Activated CD8-positive, alpha-beta T cell treated with anti-CD3 and anti-CD28 coated beads, Interleukin-2, amount 10 ng/mL, durations not matched to agents 7 days and 5 days (primary cell): Measurements from ENCODE around the gene JUND. TPM values are rescaled to one million over a fixed set of nuclear protein-coding genes. Genes with fewer than 3 reads are reported as not detected.
A peak's percentile ranks its signal among the peaks of the same experiment; 100 is the strongest.

Experiments
- ATAC-seq: fragments of 150-1000 bp; cut with Tn5 transposase; one replicate; pipeline ENCODE4 v1.10.0; 2021; ENCODE audit warnings: moderate library complexity
- CTCF ChIA-PET: fragments of 350-600 bp; sonication (Branson Sonifier 250); formaldehyde crosslinking; loops from one replicate; lab custom pipeline; 2021; ENCODE audit warnings: antibody characterized with exemption; lab: Charles Lee
- POLR2A ChIA-PET: fragments of 350-600 bp; sonication (Branson Sonifier 250); formaldehyde crosslinking; loops from one replicate; lab custom pipeline; 2021; ENCODE audit warnings: antibody characterized with exemption; lab: Charles Lee
- DNase-seq: peaks from one replicate; pipeline ENCODE4 v3.0.0-alpha.2; 2020
- H3K27ac Mint-ChIP-seq: one replicate; pipeline ENCODE4 v1.8.0; 2021; ENCODE audit warnings: mild to moderate bottlenecking, mixed read lengths
- H3K27me3 Mint-ChIP-seq: one replicate; pipeline ENCODE4 v1.8.0; 2021; ENCODE audit warnings: low read depth, mixed read lengths
- H3K36me3 Mint-ChIP-seq: one replicate; pipeline ENCODE4 v1.8.0; 2021; ENCODE audit warnings: low read depth, mixed read lengths
- H3K4me1 Mint-ChIP-seq: one replicate; pipeline ENCODE4 v1.8.0; 2021; ENCODE audit warnings: low read depth, mixed read lengths
- H3K4me3 Mint-ChIP-seq: one replicate; pipeline ENCODE4 v1.8.0; 2021; ENCODE audit warnings: mild to moderate bottlenecking, mixed read lengths
- H3K9me3 Mint-ChIP-seq: one replicate; pipeline ENCODE4 v1.8.0; 2022; ENCODE audit warnings: mixed read lengths; ENCODE audit not compliant: insufficient read depth
- total RNA-seq, 2 experiments: library from RNA; stranded (reverse); gene quantifications; one replicate each; pipeline ENCODE4 v1.2.3, GENCODE V29; 2021

Gene JUND
- total RNA-seq, 2 experiments from 2014 or later = 462 to 469 TPM

DNA sequence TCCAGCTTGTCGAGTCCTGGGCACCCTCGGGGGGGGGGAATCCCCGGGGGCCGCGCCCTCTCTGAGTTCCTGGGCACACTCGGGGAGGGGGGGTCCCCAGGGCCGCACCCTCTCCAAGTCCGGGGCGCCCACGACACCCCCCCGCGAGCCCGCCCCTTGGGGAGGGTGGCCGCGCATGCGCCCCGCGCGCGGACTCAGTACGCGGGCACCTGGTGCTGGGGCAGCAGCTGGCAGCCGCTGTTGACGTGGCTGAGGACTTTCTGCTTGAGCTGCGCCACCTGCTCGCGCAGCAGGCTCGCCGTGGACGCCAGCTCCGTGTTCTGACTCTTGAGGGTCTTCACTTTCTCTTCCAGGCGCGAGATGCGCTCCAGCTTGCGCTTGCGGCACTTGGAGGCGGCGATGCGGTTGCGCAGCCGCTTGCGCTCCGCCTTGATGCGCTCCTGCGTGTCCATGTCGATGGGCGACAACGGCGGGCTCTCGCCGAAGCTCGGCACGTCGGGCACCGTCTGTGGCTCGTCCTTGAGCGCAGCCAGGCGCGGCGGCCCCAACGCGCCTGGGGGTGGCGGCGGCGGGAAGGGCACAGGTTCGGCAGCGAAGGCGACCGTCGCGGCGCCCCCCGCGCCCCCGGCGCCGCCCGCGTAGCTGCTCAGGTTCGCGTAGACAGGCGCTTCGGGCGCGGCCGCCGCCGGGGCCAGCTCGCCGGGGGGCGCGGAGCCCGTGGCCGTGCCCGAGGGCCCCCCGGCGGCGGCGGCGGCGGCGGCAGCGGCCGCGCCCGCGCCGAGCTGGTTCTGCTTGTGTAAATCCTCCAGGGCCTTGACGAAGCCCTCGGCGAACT is 958 bp downstream of the JUND start:
- Mint-ChIP-seq H3K27ac (peak overlapping the region; percentile 96), H3K9me3 (no peaks in the 10 kb centered on the region), H3K4me3 (peak overlapping the region; percentile 96), H3K36me3 (peaks cover 46% of the 10 kb centered on the region), H3K27me3 (no peaks in the 10 kb centered on the region), H3K4me1 (peaks cover 57% of the 10 kb centered on the region)
- ATAC-seq (peak; percentile 2), DNase-seq (peak; percentile 77)
- ChIA-PET CTCF (interaction anchor here (0.7 to 8.9 kb wide), 22 partner anchors 10 to 133 kb away, joined by 3 to 464 read pairs (median 22); partner anchors contain the start of genes LSM4 and MPV17L2), POLR2A (interaction anchor here (0.8 to 8.6 kb wide), 28 partner anchors 11 to 639 kb away, joined by 3 to 647 read pairs (median 6); partner anchors contain the start of genes COPE, DDX49, IL12RB1 and LSM4)

DNA sequence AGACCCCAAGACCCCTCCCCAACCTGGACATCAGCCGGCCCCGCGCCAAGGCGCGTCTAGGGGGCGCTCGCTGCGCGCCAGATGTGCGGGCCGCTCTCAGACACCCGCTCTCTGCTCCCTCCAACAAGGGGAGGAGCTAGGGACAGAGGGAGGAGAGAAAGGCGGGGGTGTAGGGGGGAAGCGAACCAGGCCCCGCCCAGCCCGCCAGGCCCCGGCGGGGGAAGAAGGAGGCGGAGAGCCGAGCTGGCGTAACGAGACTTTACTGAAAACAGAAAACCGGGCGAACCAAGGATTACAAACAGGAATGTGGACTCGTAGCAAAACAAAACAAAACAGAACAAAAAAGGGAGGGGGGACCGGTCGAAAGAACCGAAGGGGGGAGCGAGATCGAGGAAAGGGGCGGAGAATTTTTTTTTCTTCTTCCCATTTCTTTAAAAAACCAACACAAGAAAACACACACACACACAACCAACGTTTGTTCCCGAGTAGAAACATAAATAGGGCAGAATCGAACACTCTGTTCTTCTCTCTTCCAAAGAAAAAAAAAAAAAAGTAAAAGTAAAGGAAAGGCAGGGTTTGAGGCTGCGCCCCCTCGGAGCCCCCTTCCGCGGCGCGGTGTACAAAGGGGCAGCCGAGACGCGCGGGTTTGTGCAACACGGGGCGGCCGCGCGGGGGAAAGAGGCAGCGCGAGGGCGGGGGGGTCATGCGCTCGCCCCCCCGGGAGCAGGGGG is 1.7 kb downstream of the JUND start:
- Mint-ChIP-seq H3K4me1 (peaks cover 57% of the 10 kb centered on the region), H3K36me3 (peaks cover 46% of the 10 kb centered on the region), H3K9me3 (no peaks in the 10 kb centered on the region), H3K27ac (peak overlapping the region; percentile 98), H3K4me3 (peak overlapping the region; percentile 96), H3K27me3 (no peaks in the 10 kb centered on the region)
- ChIA-PET POLR2A (interaction anchor here (0.7 to 8.6 kb wide), 18 partner anchors 8 to 279 kb away, joined by 3 to 647 read pairs (median 4); partner anchors contain the start of genes LSM4, MAST3, MPV17L2 and RAB3A), CTCF (interaction anchor here (0.6 to 8.9 kb wide), 40 partner anchors 11 to 182 kb away, joined by 3 to 464 read pairs (median 6); partner anchors contain the start of genes LSM4, MPV17L2, RAB3A and SSBP4)
- peak; percentile 96 for DNase-seq
- ATAC-seq = peak; percentile 13

DNA sequence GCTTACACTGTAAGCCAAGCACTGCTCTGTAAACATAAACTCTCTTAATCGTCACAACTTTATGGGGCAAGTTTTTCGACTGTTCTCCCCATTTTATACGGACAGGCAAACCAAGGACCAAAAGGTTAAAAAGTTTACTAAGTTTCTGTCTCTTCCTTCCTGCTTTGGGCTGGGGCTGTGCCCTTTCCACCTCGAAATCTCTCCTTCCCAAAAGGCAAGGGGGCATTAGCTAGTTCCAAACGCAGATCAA is 2.2 kb downstream of the JUND start:
- no peaks in the 10 kb centered on the region for H3K27me3 Mint-ChIP-seq
- peak overlapping the region; percentile 98 for H3K27ac Mint-ChIP-seq
- no peak for DNase-seq
- no peak for ATAC-seq
- no peaks in the 10 kb centered on the region for H3K9me3 Mint-ChIP-seq
- H3K4me1 Mint-ChIP-seq = peaks cover 59% of the 10 kb centered on the region
- ChIA-PET POLR2A (interaction anchor here (0.7 to 8.6 kb wide), 12 partner anchors 9 to 279 kb away, joined by 3 to 647 read pairs (median 28); partner anchors contain the start of genes LSM4, RAB3A and SSBP4), CTCF (interaction anchor here (0.7 to 8.9 kb wide), 39 partner anchors 10 to 182 kb away, joined by 3 to 464 read pairs (median 6); partner anchors contain the start of genes LSM4, MPV17L2, RAB3A and SSBP4)
- peaks cover 51% of the 10 kb centered on the region for H3K36me3 Mint-ChIP-seq
- peak overlapping the region; percentile 96 for H3K4me3 Mint-ChIP-seq

DNA sequence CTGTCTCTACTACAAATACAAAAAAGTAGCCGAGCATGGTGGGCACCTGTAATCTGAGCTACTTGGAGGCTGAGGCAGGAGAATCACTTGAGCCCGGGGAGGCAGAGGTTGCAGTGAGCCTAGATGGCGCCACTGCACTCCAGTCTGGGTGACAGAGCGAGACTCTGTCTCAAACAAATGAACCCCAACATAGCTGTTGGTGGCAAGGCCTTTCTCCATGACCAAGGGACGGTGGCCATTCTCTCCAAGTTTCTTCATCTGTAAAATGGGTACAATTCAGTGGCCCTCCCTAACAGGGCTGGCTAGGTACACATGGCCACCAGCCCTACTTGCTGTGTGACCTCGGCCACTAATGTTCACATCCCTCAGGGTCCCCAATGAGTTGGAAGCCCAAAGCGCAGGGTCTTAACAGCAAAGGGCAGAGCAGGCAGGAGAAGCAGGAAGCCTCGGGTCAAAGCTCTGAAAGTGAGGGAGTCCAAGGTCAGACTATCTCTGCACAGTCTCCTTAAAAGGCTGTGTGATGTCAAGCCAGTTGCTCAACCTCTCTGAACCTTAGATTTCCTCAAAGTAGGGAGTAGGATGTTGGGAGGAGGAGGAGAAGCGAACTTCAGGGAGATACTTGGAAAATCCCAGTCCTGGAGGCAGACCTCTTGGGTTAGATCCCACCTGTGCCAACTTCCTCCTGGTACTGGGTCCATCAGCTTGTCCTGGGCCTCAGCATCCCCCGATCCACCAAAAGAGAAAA is 2.7 kb downstream of the JUND start:
- H3K4me3 Mint-ChIP-seq = peak overlapping the region; percentile 96
- DNase-seq (peak; percentile 70), ATAC-seq (no peak)
- ChIA-PET POLR2A (interaction anchor here (0.8 to 8.6 kb wide), 13 partner anchors 9 to 278 kb away, joined by 3 to 647 read pairs (median 5); partner anchors contain the start of genes LSM4, RAB3A and SSBP4), CTCF (interaction anchor here (0.6 to 8.9 kb wide), 36 partner anchors 10 to 183 kb away, joined by 3 to 464 read pairs (median 7); partner anchors contain the start of genes LSM4, MPV17L2, RAB3A and SSBP4)
- H3K36me3 Mint-ChIP-seq = peaks cover 53% of the 10 kb centered on the region
- peaks cover 59% of the 10 kb centered on the region for H3K4me1 Mint-ChIP-seq
- H3K27ac Mint-ChIP-seq = peak overlapping the region; percentile 98
- no peaks in the 10 kb centered on the region for H3K27me3 Mint-ChIP-seq
- no peaks in the 10 kb centered on the region for H3K9me3 Mint-ChIP-seq

DNA sequence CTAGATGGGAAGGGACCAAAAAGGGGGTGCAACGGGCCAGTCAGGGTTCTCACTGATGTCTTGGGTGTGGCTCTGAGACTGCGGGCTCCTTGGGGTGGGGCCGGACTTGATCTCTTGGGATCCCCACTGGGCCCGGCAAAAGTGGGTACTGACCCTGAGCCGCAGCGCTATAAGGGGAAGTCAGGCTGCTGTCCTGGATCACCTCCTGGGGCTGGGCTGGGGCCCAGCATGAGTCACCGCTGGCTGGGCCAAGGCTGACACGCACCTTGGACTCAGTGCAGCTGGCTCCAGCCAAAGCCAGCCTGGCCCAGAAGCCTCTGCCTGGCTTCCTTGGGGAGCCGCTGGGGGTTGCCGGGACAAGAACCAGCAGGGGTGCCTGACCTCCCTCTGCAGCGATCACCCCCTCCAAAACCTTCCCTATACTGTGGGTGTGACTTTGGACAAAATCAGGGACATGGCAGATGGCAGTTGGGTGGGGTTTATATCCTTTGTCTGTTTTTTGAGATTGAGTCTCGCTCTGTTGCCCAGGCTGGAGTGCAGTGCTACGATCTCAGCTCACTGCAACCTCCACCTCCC is 6.6 kb downstream of the JUND start:
- Mint-ChIP-seq H3K27me3 (no peaks in the 10 kb centered on the region), H3K4me3 (no peak overlapping the region), H3K9me3 (no peaks in the 10 kb centered on the region), H3K36me3 (peaks cover 48% of the 10 kb centered on the region), H3K4me1 (peaks cover 49% of the 10 kb centered on the region), H3K27ac (peak overlapping the region; percentile 57)
- ChIA-PET CTCF (interaction anchor here (1.2 to 8.9 kb wide), 7 partner anchors 18 to 114 kb away, joined by 3 to 464 read pairs (median 5); partner anchors contain the start of gene LSM4), POLR2A (interaction anchor here (0.8 to 8.6 kb wide), 5 partner anchors 10 to 54 kb away, joined by 3 to 647 read pairs (median 5); partner anchors contain the start of gene LSM4)
- DNase-seq = no peak
- ATAC-seq = peak; percentile 1

DNA sequence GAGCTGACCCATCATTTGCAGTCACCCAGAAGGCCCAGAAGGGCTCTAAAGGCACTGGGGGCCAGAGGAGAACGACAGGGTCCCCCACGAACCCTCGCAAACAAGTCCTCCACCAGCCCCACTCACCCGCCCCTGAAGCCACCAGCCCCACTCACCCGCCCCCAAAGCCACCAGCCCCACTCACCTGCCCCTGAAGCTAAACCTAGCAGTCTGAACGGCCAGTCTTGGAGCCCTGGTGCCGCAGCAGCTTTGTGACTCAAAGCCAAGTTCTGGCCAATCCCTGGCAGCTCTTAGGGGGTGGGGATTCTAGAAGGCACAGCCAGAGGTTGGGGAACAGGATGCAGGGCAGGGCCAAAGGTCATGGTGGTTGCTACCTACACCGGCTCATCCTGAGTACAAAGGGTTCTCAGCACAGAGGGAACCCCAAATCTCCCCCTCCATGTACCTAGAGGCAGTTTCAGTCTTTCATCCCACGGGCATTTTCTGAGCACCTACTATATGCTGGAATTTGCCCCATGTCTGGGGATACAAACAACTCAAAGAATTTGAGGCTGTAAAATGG is 7.1 kb downstream of the JUND start, which contains the start of gene IQCN:
Gene IQCN, minus strand, starts transcription at position 234 of the 562 bp plus-strand sequence. CDS start 4,974 bp downstream, outside the sequence.
- DNase-seq = peak; percentile 62
- H3K4me3 Mint-ChIP-seq = no peak within 1 kb of the TSS
- ChIA-PET POLR2A (interaction anchor here (0.9 to 1.6 kb wide), 5 partner anchors 18 to 54 kb away, joined by 3 to 5 read pairs (median 3); partner anchors contain the start of gene LSM4), CTCF (interaction anchor here (1.2 to 8.9 kb wide), 6 partner anchors 23 to 115 kb away, joined by 3 to 464 read pairs (median 8); partner anchors contain the start of gene LSM4)
- H3K9me3 Mint-ChIP-seq = no peaks in the 10 kb centered on the region
- H3K36me3 Mint-ChIP-seq = peaks cover 43% of the 10 kb centered on the region
- H3K27me3 Mint-ChIP-seq = no peaks in the 10 kb centered on the region
- peak; percentile 24 for ATAC-seq
- H3K27ac Mint-ChIP-seq = peak within 1 kb of the TSS; percentile 57
- peaks cover 48% of the 10 kb centered on the region for H3K4me1 Mint-ChIP-seq

DNA sequence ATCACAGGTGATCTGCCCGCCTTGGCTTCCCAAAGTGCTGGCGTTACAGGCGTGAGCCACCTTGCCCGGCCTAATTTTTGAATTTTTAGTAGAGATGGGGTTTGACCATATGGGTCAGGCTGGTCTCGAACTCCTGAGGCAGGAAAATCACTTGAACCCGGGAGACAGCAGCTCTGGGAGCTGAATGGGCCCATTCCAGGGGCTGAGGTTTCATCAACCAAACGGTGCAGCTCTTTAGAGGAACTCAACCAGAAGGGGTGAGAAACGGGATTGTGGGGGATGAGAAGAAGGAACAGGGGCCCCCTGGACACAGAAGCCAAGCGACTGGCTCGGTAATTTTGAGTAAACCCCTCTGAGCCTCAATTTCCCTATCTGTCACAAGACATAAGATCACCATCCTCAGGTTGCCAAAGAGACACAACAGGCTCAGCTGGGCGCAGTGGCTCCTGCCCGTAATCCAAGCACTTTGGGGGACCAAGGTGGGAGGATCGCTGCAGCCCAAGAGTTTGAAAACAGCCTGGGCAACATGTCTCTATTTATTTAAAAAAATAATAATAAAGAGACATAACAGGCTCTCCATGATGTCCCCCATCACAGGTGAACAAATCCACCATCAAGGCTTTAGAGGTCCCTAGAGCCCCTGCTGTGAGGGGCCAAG is 7.7 kb downstream of the JUND start:
- POLR2A ChIA-PET = interaction anchor here (0.9 to 1.6 kb wide), 5 partner anchors 19 to 55 kb away, joined by 3 to 5 read pairs (median 3); partner anchors contain the start of gene LSM4
- CTCF ChIA-PET = interaction anchor here (1.2 to 8.9 kb wide), 6 partner anchors 22 to 115 kb away, joined by 3 to 464 read pairs (median 8); partner anchors contain the start of gene LSM4
- peaks cover 38% of the 10 kb centered on the region for H3K36me3 Mint-ChIP-seq
- H3K27me3 Mint-ChIP-seq = no peaks in the 10 kb centered on the region
- DNase-seq (no peak), ATAC-seq (no peak)
- H3K27ac Mint-ChIP-seq = no peak overlapping the region
- H3K4me1 Mint-ChIP-seq = peaks cover 42% of the 10 kb centered on the region
- H3K9me3 Mint-ChIP-seq = no peaks in the 10 kb centered on the region
- no peak overlapping the region for H3K4me3 Mint-ChIP-seq

DNA sequence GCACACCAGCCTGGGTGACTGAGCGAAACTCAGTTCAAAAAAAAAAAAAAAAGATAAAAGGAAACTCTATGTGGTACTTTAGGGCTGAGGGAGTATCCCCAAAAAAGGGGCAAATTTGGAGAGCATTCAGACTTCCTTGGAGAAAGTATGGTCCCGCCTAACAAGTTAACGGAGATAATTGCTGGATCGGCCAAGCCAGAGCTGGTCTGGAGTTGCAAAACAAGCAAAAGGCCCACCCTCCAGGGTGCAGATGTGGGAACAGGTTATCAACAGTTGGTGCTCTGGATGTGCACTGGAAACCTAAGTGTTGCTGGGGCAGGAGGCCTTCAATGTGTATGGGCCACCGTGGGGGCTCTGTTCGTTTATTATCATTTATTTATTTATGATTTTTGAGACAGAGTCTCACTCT is 10.0 kb downstream of the JUND start:
- Mint-ChIP-seq H3K27me3 (no peaks in the 10 kb centered on the region), H3K4me1 (peaks cover 27% of the 10 kb centered on the region), H3K4me3 (no peak overlapping the region), H3K36me3 (peaks cover 27% of the 10 kb centered on the region), H3K9me3 (no peaks in the 10 kb centered on the region), H3K27ac (no peak overlapping the region)
- POLR2A ChIA-PET = no interaction called here
- ATAC-seq (no peak), DNase-seq (no peak)
- CTCF ChIA-PET = interaction anchor here (0.6 to 2.4 kb wide), 5 partner anchors 9 to 117 kb away, joined by 3 to 7 read pairs (median 3); partner anchors contain the start of genes LSM4 and MPV17L2

DNA sequence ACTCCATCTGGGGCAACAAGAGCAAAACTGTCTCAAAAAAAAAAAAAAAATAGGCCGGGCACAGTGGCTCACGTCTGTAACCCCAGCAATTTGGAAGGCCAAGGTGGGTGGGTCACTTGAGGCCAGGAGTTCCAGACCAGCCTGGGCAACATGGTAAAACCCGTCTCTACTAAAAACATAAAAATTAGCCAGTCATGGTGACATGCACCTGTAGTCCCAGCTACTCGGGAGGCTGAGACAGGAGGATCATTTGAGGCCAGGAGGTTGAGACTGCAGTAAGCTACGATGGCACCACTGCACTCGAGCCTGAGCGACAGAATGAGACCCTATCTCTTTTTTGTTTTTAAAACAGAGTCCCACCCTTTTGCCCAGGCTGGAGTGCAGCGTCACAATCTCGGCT is 11.1 kb downstream of the JUND start:
- no peak for DNase-seq
- ATAC-seq = no peak
- Mint-ChIP-seq H3K4me1 (peaks cover 30% of the 10 kb centered on the region), H3K36me3 (peaks cover 25% of the 10 kb centered on the region), H3K27me3 (no peaks in the 10 kb centered on the region), H3K4me3 (no peak overlapping the region), H3K27ac (no peak overlapping the region), H3K9me3 (no peaks in the 10 kb centered on the region)
- POLR2A ChIA-PET = no interaction called here
- CTCF ChIA-PET = interaction anchor here (0.6 to 4.3 kb wide), 5 partner anchors 9 to 182 kb away, joined by 3 to 25 read pairs (median 7); partner anchors contain the start of gene LSM4
